ENCODE measurements around the gene ANKRD36C. TPM values are rescaled to one million over a fixed set of nuclear protein-coding genes. Genes with fewer than 3 reads are reported as not detected.
"Not testable (repeated sequence)": the region's sequence is repeated elsewhere in the genome, so short reads cannot be mapped to it uniquely, and the experiment has no call there.

Gene ANKRD36C
- total RNA-seq = 75.3 and 78.8 TPM in 2 replicates

DNA sequence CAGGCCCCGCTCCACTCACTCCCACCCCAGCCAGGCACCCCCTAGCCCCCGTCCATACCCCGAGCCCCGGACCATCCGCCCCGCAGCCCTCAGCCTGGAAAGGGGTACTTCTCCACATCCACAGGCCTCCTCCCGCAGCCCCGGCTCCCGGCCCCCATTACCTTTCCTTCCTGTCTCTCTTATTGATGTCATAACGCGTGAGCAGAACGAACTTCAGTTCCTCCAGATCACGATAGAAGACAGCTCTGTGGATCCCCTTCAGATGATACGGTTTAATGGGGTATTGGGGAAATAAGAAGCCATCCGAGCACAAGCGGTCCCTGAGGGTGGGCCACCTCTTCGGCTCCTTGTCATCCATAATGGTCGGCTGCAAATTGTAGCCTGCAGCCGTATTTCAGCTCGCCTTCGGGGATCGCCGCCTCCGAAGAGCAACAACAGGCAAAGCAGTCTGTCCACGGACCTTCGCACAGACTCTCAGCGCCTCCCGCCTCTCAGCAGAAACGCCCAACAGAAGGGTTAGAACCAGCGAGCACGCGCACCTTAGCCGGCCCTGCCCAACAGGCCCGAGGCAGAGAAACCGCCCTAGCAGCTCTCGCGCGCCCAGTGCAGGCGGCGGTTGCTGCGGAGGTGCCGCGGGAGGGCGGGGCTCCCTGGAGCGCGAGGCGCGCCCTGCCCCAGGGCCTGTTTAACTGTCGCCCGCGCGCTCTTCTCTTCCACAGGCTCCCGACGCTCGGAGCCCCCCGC lies at the start of gene ANKRD36C:
TSS of gene ANKRD36C (minus strand) at position 474 of the 744 bp plus-strand sequence. CDS start at position 358, 116 bp downstream.
- intact Hi-C loops (cut with micrococcal nuclease) = loop anchor here (1.0 to 2.0 kb wide), 3 partner anchors 126 to 275 kb away; partner anchors contain the start of gene CIAO1

DNA sequence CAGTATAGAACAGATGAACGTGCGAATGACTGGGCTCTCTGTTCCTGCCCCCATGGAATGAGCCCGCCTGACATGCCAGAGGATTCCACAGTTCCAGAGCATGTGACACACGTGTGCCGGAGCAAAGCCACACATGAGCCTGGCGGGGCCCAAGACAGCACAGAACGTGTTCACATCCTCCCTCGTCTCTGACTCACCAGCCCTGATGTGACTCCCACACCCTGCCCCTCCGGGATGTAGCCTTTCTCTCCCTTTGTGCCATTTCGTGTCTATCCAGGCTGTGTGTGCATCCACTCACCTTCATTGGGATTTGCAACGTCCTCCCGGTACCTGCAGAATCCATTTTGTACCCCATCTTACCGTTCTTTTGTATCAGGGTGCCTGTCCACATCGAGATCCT lies 43.9 kb upstream of the ANKRD36C start:
- intact Hi-C loops (cut with micrococcal nuclease) = not testable (repeated sequence)

DNA sequence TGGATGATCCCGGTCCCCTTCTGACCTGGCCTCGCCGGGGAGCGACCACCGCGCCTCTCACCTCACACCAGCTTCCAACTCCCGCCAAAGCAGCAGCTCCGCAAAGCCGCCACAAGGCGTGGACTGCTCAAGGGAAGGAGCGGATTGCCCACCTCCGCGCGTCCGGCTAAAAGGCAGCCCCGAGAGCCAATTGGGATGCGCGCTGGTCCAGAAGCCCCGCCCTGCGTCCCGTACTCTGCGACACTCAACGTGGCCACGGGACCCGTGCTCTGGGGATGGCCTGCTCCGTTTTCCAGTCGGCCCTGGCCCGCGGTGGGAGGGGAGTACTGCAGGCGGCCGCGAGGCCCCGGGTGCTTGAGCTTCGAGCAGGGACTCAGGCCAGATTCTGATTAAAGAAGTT lies 43.2 kb upstream of the ANKRD36C start, which contains the start of gene GPAT2:
TSS of gene GPAT2 (minus strand) at position 125 of the 400 bp plus-strand sequence. CDS start 2,557 bp downstream, outside the sequence.
- intact Hi-C loops (cut with micrococcal nuclease) = not testable (repeated sequence)

DNA sequence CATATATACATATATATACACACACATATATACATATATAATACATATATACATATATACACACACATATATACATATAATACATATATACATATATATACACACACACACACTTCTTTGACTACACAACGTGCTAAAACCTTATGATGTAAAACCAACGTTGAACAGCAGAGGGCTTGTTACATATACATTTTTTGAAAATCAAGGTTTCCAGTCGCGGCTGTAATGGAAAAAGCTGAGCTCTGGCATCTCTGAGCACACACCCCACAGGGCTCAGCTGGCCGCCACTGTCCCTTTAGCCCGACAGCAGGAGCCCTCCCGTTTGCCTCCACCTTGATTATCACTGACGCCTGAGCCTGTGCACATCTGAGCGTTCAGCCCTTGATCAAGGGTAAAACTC lies 42.4 kb upstream of the ANKRD36C start:
- intact Hi-C loops (cut with micrococcal nuclease) = not testable (repeated sequence)

- intact Hi-C loops (cut with micrococcal nuclease) = not testable (repeated sequence)
Measured at GRCh38 chr2:96027725-96028325, 36.2 kb upstream of the ANKRD36C start.

DNA sequence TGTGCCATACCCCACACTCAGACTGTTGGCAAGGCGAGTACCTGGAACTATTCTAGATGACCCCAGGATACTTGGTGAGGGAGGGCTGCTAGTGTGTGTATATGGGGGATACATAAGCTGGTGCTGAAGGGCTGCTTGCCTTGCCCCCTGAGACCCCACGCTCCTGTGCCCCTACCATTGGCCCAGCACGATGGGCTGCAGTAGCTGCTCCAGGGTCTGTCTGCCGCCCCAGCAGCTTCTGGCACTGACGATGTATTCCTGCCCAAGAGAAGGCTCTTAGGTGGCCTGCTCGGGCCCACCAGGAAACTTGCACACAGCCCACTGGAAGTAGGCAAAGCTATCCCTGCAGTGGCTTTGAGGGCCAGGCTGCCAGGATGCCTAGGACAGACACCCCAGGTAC lies 34.1 kb upstream of the ANKRD36C start:
- intact Hi-C loops (cut with micrococcal nuclease) = not testable (repeated sequence)

DNA sequence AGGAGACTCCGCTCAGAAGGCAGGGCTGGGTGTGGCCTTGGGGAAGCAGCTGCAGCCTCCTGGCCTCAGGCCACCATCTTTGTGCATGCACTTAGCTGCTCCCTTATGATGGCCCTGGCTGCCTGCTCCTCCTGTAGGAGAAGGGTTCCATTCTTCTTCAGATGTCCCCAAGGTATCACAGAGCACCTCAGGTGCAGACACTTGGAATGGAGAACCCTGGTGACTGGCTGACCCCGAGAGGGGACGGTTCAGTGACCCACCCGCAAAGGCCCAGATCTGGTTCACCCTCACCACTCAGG lies 33.5 kb upstream of the ANKRD36C start:
- intact Hi-C loops (cut with micrococcal nuclease) = no loop called here

DNA sequence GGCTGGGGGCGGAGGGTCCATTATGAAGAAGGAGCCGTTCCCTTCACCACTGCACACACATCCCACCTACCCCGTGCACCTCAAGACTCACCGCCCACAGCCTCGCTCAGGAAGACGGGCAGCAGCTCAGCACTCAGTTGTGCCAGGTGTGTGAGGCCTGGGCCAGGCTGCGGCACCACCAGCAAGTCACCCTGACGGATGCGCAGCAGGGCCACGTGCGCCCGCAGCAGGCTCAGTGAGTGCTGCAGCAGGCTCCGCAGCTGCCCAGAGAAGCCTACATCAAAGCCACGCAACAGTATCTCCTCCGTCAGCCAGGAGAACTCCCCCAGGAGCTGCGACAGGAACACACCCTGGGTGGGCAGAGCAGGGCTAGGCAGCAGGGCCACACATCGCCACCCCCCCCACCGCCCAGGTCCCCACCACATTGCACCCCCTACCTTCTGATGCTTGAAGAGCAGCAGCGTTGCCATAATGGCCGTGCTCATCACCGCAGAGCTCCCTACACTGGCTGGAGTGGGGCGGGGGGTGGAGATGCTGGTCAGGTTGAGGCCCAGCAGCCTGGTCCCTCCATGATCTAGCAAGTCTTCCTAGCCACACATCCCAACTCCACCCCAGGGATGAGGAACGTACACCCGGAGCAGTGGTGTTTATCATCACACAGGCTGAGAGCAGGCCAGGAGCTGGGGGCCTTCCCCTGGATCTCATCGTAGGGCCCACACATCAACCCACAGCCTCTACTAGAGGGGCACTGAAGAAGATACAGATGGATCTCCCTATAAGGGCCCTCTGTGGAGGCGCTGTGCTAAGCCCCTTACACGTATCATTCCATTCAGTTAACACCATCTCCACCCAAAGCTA lies 32.9 kb upstream of the ANKRD36C start:
- intact Hi-C loops (cut with micrococcal nuclease) = no loop called here

GRCh38 chr2:96023701-96024100 lies 32.1 kb upstream of the ANKRD36C start:
- intact Hi-C loops (cut with micrococcal nuclease) = not testable (repeated sequence)

- intact Hi-C loops (cut with micrococcal nuclease) = not testable (repeated sequence)
Measured at GRCh38 chr2:96022701-96023447, 31.2 kb upstream of the ANKRD36C start.

- intact Hi-C loops (cut with micrococcal nuclease) = not testable (repeated sequence)
Measured at GRCh38 chr2:96022126-96022525, 30.5 kb upstream of the ANKRD36C start.

DNA sequence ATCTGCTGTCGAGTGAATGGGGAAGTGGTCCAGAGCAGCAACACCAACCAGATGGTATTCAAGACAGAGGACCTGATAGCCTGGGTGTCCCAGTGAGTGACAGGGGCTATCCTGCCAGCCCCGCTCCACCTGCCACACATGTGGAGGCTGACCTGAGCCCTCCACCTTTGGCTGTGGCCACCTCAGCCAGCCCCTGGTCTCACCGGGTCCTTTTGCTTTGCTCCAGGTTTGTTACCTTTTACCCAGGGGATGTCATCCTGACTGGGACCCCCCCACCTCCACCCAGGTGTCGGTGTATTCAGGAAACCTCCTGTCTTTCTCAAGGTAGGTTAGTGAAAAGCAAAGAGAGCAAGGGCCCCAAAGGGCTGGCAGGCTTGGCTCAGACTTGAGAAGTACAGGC lies 29.5 kb upstream of the ANKRD36C start:
- intact Hi-C loops (cut with micrococcal nuclease) = not testable (repeated sequence)

GRCh38 chr2:96019909-96020590 lies 28.4 kb upstream of the ANKRD36C start:
- intact Hi-C loops (cut with micrococcal nuclease) = not testable (repeated sequence)

GRCh38 chr2:96016321-96016720 lies 24.7 kb upstream of the ANKRD36C start:
- intact Hi-C loops (cut with micrococcal nuclease) = not testable (repeated sequence)

GRCh38 chr2:96012792-96013264 lies 21.2 kb upstream of the ANKRD36C start:
- intact Hi-C loops (cut with micrococcal nuclease) = not testable (repeated sequence)

- intact Hi-C loops (cut with micrococcal nuclease) = not testable (repeated sequence)
Measured at GRCh38 chr2:96012086-96012791, 20.6 kb upstream of the ANKRD36C start.

GRCh38 chr2:96011129-96011455 lies 19.5 kb upstream of the ANKRD36C start:
- intact Hi-C loops (cut with micrococcal nuclease) = not testable (repeated sequence)

- intact Hi-C loops (cut with micrococcal nuclease) = not testable (repeated sequence)
Measured at GRCh38 chr2:96010320-96011128, 18.9 kb upstream of the ANKRD36C start.

DNA sequence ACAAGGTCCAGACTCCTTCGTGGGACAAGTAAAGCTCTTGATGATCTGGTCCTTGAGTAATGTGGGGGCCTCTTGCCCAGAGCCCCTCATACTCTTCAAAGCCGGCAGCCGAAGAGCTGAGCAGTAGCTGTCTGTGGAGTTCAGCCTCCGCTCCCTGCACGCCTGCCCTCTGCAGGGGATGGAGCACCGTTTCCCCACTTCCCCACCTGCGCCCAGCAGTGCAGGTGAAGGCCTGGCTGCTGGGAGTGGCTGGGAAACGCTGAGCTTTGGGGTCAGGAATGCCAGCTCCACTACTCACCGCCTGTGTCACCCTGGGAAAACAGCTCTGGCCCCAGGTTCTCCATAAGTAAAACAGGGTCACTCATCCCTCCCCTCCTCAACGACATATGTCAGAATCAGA lies 18.2 kb upstream of the ANKRD36C start:
- intact Hi-C loops (cut with micrococcal nuclease) = not testable (repeated sequence)
